ENCODE results near the gene CPLANE2. TPM values are rescaled to one million over a fixed set of nuclear protein-coding genes. Genes with fewer than 3 reads are reported as not detected.
"Not testable (repeated sequence)": the region's sequence is repeated elsewhere in the genome, so short reads cannot be mapped to it uniquely, and the experiment has no call there.

The CPLANE2 gene
- total and polyA plus RNA-seq, 5 donors = 4.0 to 11.9 (median 5.8) TPM

- WGBS = 15% methylated on average over 7 of the region's 7 CpGs
- intact Hi-C loops (cut with DNase I) = loop anchor here in 2 of 4 donors (10.0 kb wide), 1 partner anchor 106 kb away; the partner anchor contains the start of gene FBXO42 (in 2 of the 2)
Observed at GRCh38 chr1:16248603-16249516, 11.9 kb upstream of the CPLANE2 start.

DNA sequence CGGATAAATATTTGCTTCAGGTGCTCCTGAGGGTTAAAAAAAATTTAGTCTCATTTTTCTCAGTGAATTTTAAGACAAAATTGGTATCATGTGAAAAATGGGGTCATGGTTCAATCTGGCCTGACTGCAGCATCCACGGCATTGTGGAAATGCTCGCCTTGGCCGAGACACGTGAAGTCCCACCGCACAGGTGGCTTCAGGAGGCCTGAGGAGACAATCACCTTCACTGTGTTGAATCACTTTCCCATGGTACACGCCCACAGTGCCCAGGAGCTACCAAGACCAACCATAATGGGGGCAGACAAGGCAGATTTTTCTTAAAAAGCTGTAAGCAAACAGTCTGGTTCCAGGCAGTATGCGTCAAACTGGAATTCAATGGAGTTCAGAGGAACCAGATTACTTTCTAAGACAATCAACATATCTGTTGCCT lies 11.0 kb upstream of the CPLANE2 start:
- intact Hi-C loops (cut with DNase I) = loop anchor here in 2 of 4 donors (10.0 kb wide), 1 partner anchor 107 kb away; the partner anchor contains the start of gene FBXO42 (in 2 of the 2)

More at GRCh38 chr1:16248603-16249516, 11.9 kb upstream of the CPLANE2 start:
- Histone ChIP-seq H3K27me3 (ENCODE audit: control insufficient read depth, insufficient read depth) (no peaks in the 10 kb centered on the region), H3K4me3 (ENCODE audit: low read length) (no peak overlapping the region), H3K4me1 (ENCODE audit: control insufficient read depth, insufficient read depth, low read length) (peaks cover 28% of the 10 kb centered on the region), H3K9me3 (ENCODE audit: control insufficient read depth, low read length) (no peaks in the 10 kb centered on the region), H3K27ac (ENCODE audit: low read length) (peak overlapping the region; percentile 82)
- DNase-seq (peak; percentile 90 to 97 (median 93)), ATAC-seq (peak; percentile 79 to 88)

DNA sequence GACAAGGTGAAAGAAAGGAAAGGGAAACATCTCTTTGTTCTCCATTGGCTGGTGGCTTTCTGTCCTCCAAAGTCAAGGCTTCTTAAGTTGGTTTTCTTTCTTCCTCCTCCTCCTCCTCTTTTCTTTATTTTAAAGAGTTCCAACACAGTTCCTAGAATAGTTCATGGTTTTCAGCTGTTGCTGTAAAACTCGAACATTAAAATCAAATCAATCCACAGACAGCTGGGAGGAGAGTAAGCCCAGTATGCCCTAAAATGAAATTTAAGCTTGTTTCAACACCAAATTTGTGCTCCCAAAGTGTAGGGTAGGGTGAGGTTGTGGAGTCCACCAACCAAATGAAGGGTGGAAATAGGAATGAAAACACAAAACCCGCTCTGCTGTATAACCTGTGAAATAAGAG lies 10.5 kb upstream of the CPLANE2 start:
- no peaks in the 10 kb centered on the region for H3K27me3 ChIP-seq (ENCODE audit: control insufficient read depth, insufficient read depth)
- H3K4me1 ChIP-seq (ENCODE audit: control insufficient read depth, insufficient read depth, low read length) = peaks cover 25% of the 10 kb centered on the region
- DNase-seq = no peak
- 71% methylated on average over 2 of the region's 2 CpGs for WGBS
- H3K27ac ChIP-seq (ENCODE audit: low read length) = peak overlapping the region; percentile 53
- H3K4me3 ChIP-seq (ENCODE audit: low read length) = no peak overlapping the region
- no peak for ATAC-seq
- intact Hi-C loops (cut with DNase I) = loop anchor here in 2 of 4 donors (10.0 kb wide), 1 partner anchor 107 kb away; the partner anchor contains the start of gene FBXO42 (in 2 of the 2)
- no peaks in the 10 kb centered on the region for H3K9me3 ChIP-seq (ENCODE audit: control insufficient read depth, low read length)

More for the DNA sequence above, 11.0 kb upstream of the CPLANE2 start:
- peaks cover 25% of the 10 kb centered on the region for H3K4me1 ChIP-seq (ENCODE audit: control insufficient read depth, insufficient read depth, low read length)
- H3K27ac ChIP-seq (ENCODE audit: low read length) = peak overlapping the region; percentile 82
- H3K4me3 ChIP-seq (ENCODE audit: low read length) = no peak overlapping the region
- DNase-seq (no peak), ATAC-seq (no peak)
- H3K27me3 ChIP-seq (ENCODE audit: control insufficient read depth, insufficient read depth) = no peaks in the 10 kb centered on the region
- H3K9me3 ChIP-seq (ENCODE audit: control insufficient read depth, low read length) = no peaks in the 10 kb centered on the region
- WGBS = 84% methylated on average over 8 of the region's 8 CpGs

GRCh38 chr1:16246961-16247360 lies 10.0 kb upstream of the CPLANE2 start:
- Histone ChIP-seq H3K9me3 (ENCODE audit: control insufficient read depth, low read length) (no peaks in the 10 kb centered on the region), H3K27me3 (ENCODE audit: control insufficient read depth, insufficient read depth) (no peaks in the 10 kb centered on the region), H3K27ac (ENCODE audit: low read length) (peak overlapping the region; percentile 26), H3K4me1 (ENCODE audit: control insufficient read depth, insufficient read depth, low read length) (peaks cover 25% of the 10 kb centered on the region), H3K4me3 (ENCODE audit: low read length) (no peak overlapping the region)
- ATAC-seq (no peak), DNase-seq (no peak)
- 69% methylated on average over 5 of the region's 5 CpGs for WGBS
- intact Hi-C loops (cut with DNase I) = loop anchor here in 2 of 4 donors (10.0 kb wide), 1 partner anchor 108 kb away; the partner anchor contains the start of gene FBXO42 (in 2 of the 2)

GRCh38 chr1:16246239-16246638 lies 9.3 kb upstream of the CPLANE2 start:
- H3K9me3 ChIP-seq (ENCODE audit: control insufficient read depth, low read length); H3K27me3 ChIP-seq (ENCODE audit: control insufficient read depth, insufficient read depth); DNase-seq; ATAC-seq; H3K4me3 ChIP-seq (ENCODE audit: low read length); H3K27ac ChIP-seq (ENCODE audit: low read length): not testable (repeated sequence)
- intact Hi-C loops (cut with DNase I) = loop anchor here in 2 of 4 donors (10.0 kb wide), 1 partner anchor 109 kb away; the partner anchor contains the start of gene FBXO42 (in 2 of the 2)
- WGBS = 91% methylated on average over 1 of the region's 1 CpG
- peaks cover 23% of the 10 kb centered on the region for H3K4me1 ChIP-seq (ENCODE audit: control insufficient read depth, insufficient read depth, low read length)

DNA sequence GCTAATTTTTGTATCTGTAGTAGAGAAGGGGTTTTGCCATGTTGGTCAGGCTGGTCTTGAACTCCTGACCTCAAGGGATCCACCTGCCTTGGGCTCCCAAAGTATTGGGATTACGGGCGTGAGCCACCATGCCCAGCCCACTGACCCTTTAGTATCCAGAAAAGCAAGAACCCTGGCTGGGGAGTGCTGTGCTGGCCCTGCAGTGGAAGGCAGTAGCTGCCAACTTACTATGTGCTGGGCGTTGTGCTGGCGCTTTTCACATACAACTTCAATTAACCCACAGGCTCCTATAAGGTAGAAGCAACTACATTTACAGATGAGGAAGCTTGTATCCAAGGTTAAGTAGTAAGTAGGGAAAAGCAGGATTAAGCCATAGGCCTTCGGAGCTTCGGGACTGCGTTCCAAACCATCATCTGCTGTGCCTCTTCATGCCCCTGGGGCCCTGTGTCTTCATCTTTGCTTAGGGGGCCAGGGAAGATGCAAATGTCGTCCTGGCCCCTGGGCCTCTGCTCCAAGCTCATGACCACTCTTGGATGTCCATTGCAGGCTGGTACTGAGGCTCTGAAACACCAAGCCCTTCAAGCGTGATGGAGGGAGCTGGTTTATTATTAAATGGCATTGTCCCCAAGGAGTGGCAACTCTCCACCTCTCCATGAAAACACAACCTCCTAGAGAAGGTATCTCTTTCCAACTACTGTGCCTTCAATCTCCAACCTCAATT lies 8.7 kb upstream of the CPLANE2 start:
- ATAC-seq (no peak), DNase-seq (peak in 1 of 3 donors; percentile 42)
- Histone ChIP-seq H3K9me3 (ENCODE audit: control insufficient read depth, low read length) (no peaks in the 10 kb centered on the region), H3K4me3 (ENCODE audit: low read length) (no peak overlapping the region), H3K27me3 (ENCODE audit: control insufficient read depth, insufficient read depth) (no peaks in the 10 kb centered on the region), H3K4me1 (ENCODE audit: control insufficient read depth, insufficient read depth, low read length) (peaks cover 19% of the 10 kb centered on the region), H3K27ac (ENCODE audit: low read length) (no peak overlapping the region)
- WGBS = 91% methylated on average over 9 of the region's 9 CpGs
- intact Hi-C loops (cut with DNase I) = loop anchor here in 2 of 4 donors (10.0 kb wide), 1 partner anchor 109 kb away; the partner anchor contains the start of gene FBXO42 (in 2 of the 2)

- WGBS = 74% methylated on average over 8 of the region's 8 CpGs
- H3K27ac ChIP-seq (ENCODE audit: low read length) = no peak overlapping the region
- ATAC-seq (no peak), DNase-seq (peak in 1 of 3 donors; percentile 32)
- no peaks in the 10 kb centered on the region for H3K9me3 ChIP-seq (ENCODE audit: control insufficient read depth, low read length)
- intact Hi-C loops (cut with DNase I) = loop anchor here in 3 of 4 donors (5.0 to 10.0 kb wide), 2 partner anchors 110 to 157 kb away; partner anchors contain the start of gene FBXO42 (in 2 of the 3)
- peaks cover 19% of the 10 kb centered on the region for H3K4me1 ChIP-seq (ENCODE audit: control insufficient read depth, insufficient read depth, low read length)
- H3K4me3 ChIP-seq (ENCODE audit: low read length) = no peak overlapping the region
- H3K27me3 ChIP-seq (ENCODE audit: control insufficient read depth, insufficient read depth) = no peaks in the 10 kb centered on the region
Observed at GRCh38 chr1:16244650-16245285, 7.8 kb upstream of the CPLANE2 start.

DNA sequence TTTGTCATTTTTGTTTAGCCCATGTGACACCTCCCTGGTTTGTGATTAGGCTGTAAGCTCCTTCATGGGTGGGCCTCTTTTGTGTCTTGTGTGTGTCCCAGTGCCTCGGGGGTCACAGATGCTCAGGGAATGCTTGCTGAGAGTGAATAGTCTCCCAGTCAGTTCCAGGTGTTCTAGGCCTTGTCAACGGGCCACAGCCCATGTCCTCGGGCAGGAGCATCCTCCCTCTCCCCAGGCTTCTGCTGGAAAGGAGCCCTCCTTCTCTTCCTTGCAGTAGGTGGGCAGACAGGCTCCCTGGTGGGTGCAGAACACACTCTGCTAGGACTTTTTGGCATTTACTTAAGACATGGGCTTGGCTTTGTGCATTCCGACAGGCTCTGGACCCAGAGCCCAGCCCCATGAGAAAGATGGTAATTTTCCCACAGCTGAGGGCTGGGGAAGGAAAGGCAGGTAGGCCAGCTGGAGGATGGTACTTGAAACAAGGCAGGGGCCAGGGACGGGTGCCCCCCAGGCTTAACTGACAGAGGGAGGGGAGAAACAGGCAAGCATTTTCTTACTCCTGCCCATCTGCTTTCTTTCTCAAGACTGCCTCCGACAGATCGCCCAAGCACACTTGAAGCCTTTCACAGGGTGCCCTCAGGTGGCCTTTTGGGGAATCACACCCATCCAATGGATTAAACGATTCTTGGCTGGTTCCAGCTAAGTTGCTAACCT lies 7.1 kb upstream of the CPLANE2 start:
- Histone ChIP-seq H3K27ac (ENCODE audit: low read length) (no peak overlapping the region), H3K9me3 (ENCODE audit: control insufficient read depth, low read length) (no peaks in the 10 kb centered on the region), H3K27me3 (ENCODE audit: control insufficient read depth, insufficient read depth) (no peaks in the 10 kb centered on the region), H3K4me1 (ENCODE audit: control insufficient read depth, insufficient read depth, low read length) (peaks cover 19% of the 10 kb centered on the region), H3K4me3 (ENCODE audit: low read length) (no peak overlapping the region)
- ATAC-seq = peak; percentile 5 to 39
- intact Hi-C loops (cut with DNase I) = loop anchor here in 3 of 4 donors (5.0 to 10.0 kb wide), 2 partner anchors 111 to 157 kb away; partner anchors contain the start of gene FBXO42 (in 2 of the 3)
- peak; percentile 75 to 91 (median 81) for DNase-seq
- 29% methylated on average over 8 of the region's 8 CpGs for WGBS

GRCh38 chr1:16243215-16243610 lies 6.2 kb upstream of the CPLANE2 start:
- 61% methylated on average over 8 of the region's 8 CpGs for WGBS
- no peak overlapping the region for H3K27ac ChIP-seq (ENCODE audit: low read length)
- H3K27me3 ChIP-seq (ENCODE audit: control insufficient read depth, insufficient read depth) = no peaks in the 10 kb centered on the region
- H3K4me3 ChIP-seq (ENCODE audit: low read length) = no peak overlapping the region
- H3K4me1 ChIP-seq (ENCODE audit: control insufficient read depth, insufficient read depth, low read length) = peaks cover 13% of the 10 kb centered on the region
- H3K9me3 ChIP-seq (ENCODE audit: control insufficient read depth, low read length) = no peaks in the 10 kb centered on the region
- peak in 1 of 2 donors; percentile 7 for ATAC-seq
- DNase-seq = peak in 1 of 3 donors; percentile 21
- intact Hi-C loops (cut with DNase I) = loop anchor here in 3 of 4 donors (5.0 to 10.0 kb wide), 2 partner anchors 112 to 156 kb away; partner anchors contain the start of gene FBXO42 (in 2 of the 3)
